IPS-NIHi7 (cell line): ENCODE measurements around the gene TGFBR1.
"Not testable (repeated sequence)": the region's sequence is repeated elsewhere in the genome, so short reads cannot be mapped to it uniquely, and the experiment has no call there.

Experiments
- DNase-seq: peaks from one replicate; pipeline ENCODE4 v3.0.0; 2012; ENCODE audit warnings: mixed read lengths; ENCODE audit errors: extremely low spot score

TGFBR1 gene

DNA sequence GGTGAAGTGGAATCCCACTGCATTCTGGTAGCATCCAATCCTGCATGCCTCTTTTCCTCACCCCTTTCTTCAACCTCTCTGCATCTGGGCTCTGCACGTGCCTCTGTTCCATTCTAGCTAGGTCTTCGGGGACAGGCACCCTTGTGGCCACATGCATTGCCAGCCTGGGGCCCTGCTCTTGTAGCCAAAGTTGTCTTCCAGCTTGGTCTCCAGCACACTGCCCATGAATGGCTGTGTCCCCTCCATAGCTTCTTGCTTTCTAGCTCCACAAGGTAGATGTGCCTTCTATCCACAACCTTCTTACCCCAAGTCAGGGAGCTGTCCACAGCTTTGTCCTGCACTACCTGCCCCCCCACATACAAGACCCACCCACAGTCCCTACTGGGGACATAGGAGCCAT is 84.3 kb downstream of the TGFBR1 start:
- DNase-seq: no peak

DNA sequence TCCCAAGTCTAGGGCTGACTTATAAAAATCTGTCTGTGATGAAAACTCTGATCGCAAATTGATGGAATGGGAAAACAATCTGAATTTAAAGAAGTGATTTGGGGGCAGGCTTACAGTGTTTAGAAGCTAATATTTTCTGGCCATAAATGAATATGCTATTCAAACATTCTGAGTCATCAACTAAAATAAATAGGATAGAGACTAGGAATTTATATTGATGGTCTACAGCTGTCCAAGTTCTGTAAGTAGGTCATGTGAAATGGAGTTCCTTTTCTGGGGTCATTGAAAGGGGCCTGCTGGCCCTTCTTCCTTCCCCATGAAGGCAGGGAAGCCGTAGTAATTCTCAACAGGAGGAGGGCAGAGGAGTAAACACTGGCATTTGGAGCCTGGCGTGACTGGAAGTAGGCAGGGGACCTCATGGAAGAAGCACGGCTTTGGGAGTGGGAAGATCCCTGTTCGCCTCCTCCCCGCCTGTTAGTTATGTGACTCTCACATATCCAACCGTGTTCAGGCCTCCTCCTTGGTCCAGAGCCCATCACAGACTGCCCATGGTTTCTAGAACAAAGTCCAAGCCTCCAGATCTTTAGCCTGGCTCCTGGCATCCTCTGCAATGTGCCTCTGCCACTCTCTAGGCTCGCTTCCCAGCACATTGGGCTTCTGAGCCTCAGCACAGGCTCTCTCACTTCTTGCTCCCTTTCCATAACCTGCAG is 85.1 kb downstream of the TGFBR1 start:
- DNase-seq: no peak

DNA sequence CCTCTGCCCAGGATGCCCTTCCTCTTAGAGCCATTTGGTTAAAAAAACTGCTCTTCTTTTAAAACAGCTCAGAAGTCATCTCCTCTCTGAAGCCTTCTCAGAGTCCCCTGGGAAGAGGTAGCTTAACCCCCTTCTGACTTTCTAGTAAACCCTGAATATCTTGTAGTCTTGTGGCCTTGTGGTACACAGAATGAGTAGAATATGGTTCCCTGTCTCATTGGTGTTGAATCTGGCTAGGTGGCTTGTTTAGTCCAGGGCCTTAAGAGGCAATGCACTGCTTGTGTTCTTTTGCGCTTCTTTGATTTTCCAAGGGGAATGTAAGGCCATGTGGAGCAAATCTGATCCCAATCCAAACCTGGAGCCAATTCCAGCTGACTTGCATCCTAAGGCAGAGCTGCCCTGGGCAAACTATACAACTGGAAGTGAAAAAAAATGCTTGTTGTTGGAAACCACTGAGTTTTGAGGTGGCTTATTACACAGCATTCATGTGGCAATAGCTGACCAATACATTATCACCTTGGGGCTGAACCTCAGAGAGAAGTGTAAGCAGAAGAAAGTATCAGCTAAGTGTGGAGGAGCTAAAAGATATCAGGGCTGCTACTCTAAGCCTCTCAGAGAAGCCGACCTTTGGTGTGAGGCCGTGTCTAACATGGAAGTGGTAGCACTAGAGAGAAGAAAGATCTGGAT is 85.8 kb downstream of the TGFBR1 start:
- no peak for DNase-seq

DNA sequence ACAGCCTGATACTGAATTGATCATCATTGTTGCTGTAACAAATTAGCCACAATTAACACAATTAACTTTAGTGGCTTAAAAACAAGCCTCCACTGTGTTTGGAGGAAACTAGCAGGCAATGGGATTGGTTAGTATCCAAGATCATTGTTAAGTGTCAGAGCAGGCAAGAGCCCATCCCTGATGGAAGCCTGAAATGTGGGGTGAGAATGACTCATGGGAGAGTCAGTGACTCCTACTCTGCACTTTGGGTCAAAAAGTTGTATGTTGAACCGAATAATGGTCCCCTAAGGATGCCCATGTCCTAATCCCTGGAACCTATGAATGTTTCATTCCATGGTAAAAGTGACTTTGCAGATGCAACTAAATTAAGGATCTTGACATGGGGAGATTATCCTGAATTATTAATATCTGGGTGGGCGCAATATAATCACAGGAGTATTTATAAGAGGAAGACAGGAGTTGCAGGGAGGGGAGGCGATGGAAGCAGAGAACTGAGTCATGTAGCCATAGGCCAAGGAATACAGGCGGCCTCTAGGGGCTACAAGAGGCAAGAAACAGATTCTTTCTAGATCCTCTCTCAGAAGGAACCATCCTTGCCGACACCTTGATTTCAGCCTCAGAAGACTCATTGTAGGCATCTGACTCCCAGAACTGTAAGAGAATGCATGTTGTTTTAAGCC is 88.0 kb downstream of the TGFBR1 start:
- DNase-seq: peak; percentile 34

DNA sequence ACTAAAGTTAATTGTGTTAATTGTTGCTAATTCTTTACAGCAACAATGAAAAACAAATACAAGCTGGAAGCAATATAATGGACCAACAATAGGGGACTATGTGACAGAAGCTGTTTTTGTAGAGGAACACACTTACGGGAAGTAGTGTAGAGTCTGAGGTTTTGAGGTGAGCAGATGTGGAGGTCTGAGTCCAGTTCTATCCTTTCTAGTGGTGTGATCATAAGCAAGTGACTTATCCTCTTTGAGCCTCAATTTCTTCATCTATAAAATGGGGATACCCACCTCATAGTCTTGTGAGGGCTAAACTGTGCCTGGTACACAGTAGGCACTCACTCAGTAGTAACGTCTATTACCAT is 88.5 kb downstream of the TGFBR1 start:
- DNase-seq: no peak

DNA sequence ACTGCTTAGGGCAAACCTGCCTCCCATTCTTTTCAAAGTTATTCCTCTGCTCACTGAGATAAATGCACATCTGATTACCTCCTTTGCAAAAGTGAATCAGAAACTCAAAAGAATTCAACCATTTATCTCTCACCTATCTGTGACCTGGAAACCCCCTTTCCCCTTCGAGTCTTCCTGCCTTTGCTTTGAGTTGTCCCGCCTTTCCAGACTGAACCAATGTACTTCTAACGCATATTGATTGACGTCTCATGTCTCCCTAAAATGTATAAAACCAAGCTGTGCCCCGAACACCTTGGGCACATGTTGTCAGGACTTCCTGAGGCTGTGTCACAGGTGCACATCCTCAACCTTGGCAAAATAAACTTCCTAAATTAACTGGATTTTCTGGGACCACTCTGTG is 91.6 kb downstream of the TGFBR1 start:
- not testable (repeated sequence) for DNase-seq

DNA sequence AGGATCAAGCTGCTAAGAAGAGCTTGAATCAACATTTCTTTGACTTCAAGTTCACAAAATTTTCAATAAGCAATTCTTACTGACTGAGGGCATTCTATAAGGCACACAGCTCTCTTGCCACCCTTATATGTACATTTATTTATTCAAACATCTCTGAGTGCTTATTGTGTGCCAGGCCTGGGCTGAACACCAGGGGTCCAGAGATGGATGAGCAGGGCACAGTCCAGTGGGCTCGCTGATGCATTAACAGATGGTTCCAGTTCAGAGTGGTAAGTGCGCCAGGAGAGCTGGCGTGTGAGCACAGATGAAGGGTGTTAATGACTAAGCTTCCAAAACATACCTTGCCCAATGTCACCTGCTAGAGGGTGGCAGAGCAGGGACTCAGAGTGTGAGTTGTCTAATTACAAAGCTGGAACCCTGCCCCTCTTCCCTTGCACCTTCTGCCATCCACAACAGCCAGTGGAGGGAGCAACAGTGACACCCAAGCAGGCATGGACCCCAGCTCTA is 92.3 kb downstream of the TGFBR1 start:
- no peak for DNase-seq

DNA sequence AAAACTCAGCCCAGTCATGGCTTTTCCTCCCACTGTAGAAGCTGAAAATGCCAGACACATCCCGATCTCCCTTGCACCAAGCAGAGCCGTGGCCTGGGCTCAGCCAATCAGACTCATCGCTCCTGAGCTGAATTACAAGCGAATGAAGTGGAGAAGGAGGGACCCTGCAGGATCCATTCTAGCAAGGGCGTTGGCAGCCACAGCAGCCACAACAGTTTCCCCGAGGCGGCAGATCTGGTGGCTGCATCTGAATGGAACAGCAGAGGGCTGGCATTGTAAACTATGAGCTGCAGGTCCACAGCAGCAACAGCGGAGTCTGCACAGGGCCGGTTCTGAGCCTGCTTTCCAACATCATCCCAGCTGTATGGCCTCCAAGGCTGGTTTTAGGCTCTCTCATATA is 93.1 kb downstream of the TGFBR1 start:
- DNase-seq: peak; percentile 35

DNA sequence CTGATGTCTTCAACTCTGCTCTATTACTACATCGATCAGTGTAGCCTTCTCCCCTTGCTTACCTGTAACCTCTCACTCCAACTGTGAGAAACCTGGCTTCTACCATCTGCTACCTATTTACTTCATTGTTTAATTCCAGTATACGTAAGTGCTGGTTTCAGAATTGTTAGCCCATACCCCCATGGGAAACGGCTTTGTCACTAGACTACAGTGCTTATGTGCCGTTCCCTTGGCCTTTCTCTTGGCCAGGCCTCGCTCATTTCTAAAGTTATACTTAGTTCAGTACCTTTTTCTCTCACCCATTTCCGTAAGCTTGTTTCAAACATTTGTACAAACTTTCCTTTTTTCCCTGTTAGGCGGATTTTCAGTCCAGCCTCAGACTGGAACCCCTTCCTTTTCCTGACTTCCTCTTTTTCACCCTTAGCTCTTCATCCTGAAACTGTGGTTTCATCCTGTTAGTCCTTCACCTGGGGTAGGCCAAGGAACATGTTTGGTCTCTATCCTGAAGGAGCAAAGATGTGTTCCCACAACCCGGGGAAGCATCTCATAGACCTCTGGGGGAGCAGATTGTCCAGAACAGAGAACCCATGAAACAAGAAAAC is 95.1 kb downstream of the TGFBR1 start:
- no peak for DNase-seq

DNA sequence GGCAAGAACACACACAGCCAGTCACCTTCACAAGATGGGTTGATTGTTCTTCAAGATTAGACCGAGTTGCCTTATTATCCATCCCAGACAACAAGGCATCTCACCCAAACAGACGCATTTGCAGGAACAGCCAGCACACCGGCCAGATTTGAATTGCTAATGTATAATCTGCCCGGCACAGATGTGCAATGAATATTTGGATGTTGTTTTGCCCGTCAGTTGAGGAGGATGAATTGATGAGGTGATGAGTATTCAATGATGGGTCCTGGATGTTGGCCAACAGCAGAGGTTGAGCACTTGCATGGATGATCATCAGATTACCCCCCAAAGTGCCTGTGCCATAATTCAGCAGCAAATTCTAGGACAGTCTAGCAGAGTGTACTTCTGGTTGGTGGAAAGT is 96.7 kb downstream of the TGFBR1 start:
- DNase-seq: no peak
